ES-I3 (cell line): Measurements from ENCODE around the gene HK3.

Experiments used
- H3K36me3 ChIP-seq: 2 replicates; pipeline ENCODE4 v1.6.1; 2013; ENCODE audit warnings: mild to moderate bottlenecking, low read length, control low read depth, moderate library complexity; ENCODE audit not compliant: insufficient read depth
- H3K4me1 ChIP-seq: 2 replicates; pipeline ENCODE4 v1.6.1; 2013; ENCODE audit warnings: mild to moderate bottlenecking, control low read depth, low read length; ENCODE audit not compliant: insufficient read depth
- H3K9ac ChIP-seq: 2 replicates; pipeline ENCODE4 v1.6.1; 2013; ENCODE audit warnings: low read depth, mild to moderate bottlenecking, low read length, moderate library complexity
- H3K9me3 ChIP-seq: 2 replicates; pipeline ENCODE4 v1.6.1; 2013; ENCODE audit warnings: mild to moderate bottlenecking, low read length, moderate library complexity; ENCODE audit not compliant: control insufficient read depth, insufficient read depth

Gene HK3

GRCh38 chr5:176847726-176848290, 51.3 kb downstream of the HK3 start:
- Histone ChIP-seq H3K9me3 (no peaks in the 10 kb centered on the region), H3K36me3 (no peaks in the 10 kb centered on the region), H3K9ac (no peak overlapping the region), H3K4me1 (no peaks in the 10 kb centered on the region)

- no peak overlapping the region for H3K9ac ChIP-seq
- no peaks in the 10 kb centered on the region for H3K36me3 ChIP-seq
- H3K9me3 ChIP-seq, result no peaks in the 10 kb centered on the region
- no peaks in the 10 kb centered on the region for H3K4me1 ChIP-seq
Measured at GRCh38 chr5:176847148-176847547, 52.0 kb downstream of the HK3 start.

DNA sequence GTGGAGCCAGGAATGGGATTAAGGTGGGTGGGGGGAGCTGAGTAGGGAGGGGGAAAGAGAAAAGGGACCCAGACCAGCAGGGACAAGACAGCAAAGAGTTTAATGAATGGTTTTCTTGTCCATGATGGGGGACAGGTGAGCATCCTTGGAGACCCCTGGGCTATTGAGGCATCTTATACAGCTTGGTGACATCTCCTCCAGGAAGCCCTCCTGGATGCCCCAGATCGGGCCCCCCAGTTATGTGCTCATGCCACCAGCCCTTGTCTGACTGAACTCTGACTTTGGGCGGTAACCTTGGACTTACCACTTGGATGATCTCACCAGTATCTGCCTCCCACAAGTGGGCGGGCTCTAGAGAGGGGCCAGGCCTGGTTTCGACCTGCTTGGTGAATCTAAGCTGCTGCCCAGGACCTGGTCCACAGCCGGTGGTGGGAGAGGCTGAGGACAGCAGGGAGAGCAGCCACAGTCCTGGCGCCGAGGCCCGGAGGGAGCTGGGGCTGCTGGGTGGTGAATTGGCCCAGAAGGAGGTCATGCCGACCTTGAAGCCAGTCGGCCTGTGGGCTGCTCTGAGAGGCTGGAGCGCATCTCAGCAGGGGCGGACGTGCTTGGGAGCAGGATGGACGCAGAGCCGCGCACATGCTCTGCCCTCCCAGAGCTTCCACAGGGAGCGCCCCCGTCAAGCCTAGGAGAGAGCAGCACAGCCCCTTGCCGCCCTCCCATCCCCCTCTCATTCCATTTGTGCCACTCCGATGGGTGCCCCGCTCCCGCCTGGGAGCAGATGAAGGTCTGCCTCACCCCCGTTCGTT, 52.6 kb downstream of the HK3 start:
- H3K9me3 ChIP-seq, result no peaks in the 10 kb centered on the region
- no peaks in the 10 kb centered on the region for H3K36me3 ChIP-seq
- H3K9ac ChIP-seq, result no peak overlapping the region
- H3K4me1 ChIP-seq, result no peaks in the 10 kb centered on the region

DNA sequence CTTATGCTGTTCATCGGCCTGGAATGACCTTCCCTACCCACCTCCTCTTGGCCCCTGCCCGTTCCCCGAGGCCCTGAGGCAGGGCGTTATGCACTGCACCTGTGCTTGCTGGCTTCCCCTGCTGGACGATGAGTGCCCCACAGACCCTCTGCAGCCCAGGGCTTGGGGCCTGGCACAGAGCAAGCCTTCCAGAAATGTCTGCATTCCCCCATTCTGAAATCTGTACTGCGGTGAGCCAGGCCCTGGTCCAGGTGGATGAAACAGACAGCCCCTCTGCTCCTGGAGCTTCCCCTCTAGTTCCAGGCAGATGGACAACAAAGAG, 53.8 kb downstream of the HK3 start:
- H3K36me3 ChIP-seq, result no peaks in the 10 kb centered on the region
- no peak overlapping the region for H3K9ac ChIP-seq
- no peaks in the 10 kb centered on the region for H3K4me1 ChIP-seq
- H3K9me3 ChIP-seq, result no peaks in the 10 kb centered on the region

DNA sequence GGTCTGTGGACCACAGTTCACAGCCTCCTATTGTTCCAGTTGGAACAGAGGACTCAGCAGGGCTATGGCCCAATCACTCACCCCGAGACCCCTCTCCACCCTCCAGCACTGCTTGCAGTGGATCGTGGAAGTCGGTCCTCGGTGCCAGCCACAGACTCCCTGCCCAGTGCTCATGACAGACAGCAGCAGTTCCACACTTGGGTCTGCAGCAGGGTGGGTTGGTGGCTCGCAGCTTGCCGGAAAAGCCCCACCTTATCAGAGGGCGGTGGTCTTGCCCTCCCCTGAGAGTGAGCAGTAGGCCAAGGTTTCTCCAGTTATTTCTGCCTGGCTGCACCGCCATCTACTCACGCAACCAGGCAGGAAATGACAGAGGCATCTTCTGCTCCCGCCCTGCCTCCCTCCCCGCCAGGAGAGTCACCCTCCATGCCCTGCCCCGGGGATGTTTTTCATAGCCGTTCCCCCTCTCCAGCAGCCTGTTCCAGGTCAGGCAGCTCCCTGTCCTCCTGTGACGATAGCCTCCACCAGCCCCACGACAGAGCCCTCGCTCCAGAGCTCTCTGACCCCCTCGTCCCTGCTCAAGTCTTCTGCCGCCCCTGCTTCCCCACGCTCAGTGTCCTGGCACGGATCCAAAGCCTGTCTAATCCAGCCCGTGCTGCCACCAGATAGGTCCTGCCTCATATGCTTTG, 54.3 kb downstream of the HK3 start:
- Histone ChIP-seq H3K9ac (no peak overlapping the region), H3K4me1 (no peaks in the 10 kb centered on the region), H3K36me3 (no peaks in the 10 kb centered on the region), H3K9me3 (no peaks in the 10 kb centered on the region)

DNA sequence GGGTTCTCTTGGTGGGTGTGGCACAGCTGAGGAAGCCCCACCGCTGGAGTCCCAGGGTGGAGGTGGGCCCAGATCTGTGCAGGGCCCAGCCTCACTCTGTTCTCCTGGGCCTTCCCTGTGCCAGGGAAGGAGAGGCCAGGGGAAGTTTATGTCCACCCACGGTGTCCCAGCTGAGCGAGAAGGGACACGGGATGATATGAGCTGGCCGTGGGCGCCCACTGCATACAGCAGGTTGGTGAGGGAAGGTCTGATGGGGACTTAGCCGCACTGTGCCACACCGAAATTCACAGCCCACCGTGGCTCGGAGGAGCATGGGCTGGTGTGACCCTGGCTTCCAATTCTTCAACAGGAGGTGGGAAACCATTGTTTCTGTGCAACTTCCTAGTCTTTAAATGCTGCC, 54.9 kb downstream of the HK3 start:
- H3K9ac ChIP-seq, result no peak overlapping the region
- H3K9me3 ChIP-seq, result no peaks in the 10 kb centered on the region

DNA sequence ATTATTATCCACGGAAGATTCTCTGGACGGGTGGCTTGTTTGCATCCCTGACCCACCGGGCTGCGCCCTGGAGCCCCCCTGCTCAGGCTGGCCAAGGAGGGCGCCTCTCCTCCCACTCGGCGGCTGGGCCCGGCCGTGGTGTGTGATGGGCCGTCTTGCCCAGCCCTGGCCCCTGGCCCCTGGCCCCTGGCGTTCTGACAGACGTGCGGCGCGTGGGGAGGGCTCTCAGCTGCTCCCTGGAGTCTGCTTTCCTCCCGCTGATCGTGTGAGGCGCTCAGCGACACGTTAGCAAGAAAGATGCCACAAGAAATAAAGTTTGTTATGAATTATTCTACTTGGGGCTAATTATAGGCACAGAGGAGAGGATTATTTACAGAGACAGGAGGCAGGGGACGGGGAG, 55.5 kb downstream of the HK3 start:
- no peaks in the 10 kb centered on the region for H3K9me3 ChIP-seq
- no peaks in the 10 kb centered on the region for H3K36me3 ChIP-seq
- no peaks in the 10 kb centered on the region for H3K4me1 ChIP-seq
- no peak overlapping the region for H3K9ac ChIP-seq

More for the DNA sequence above, 54.9 kb downstream of the HK3 start:
- H3K4me1 ChIP-seq, result no peaks in the 10 kb centered on the region
- no peaks in the 10 kb centered on the region for H3K36me3 ChIP-seq

GRCh38 chr5:176837707-176838115, 61.4 kb downstream of the HK3 start:
- no peak overlapping the region for H3K9ac ChIP-seq
- no peaks in the 10 kb centered on the region for H3K9me3 ChIP-seq
- no peaks in the 10 kb centered on the region for H3K4me1 ChIP-seq
- H3K36me3 ChIP-seq, result no peaks in the 10 kb centered on the region

- Histone ChIP-seq H3K9ac (no peak overlapping the region), H3K36me3 (no peaks in the 10 kb centered on the region), H3K4me1 (no peaks in the 10 kb centered on the region), H3K9me3 (no peaks in the 10 kb centered on the region)
Measured at GRCh38 chr5:176836811-176837706, 62.1 kb downstream of the HK3 start.

DNA sequence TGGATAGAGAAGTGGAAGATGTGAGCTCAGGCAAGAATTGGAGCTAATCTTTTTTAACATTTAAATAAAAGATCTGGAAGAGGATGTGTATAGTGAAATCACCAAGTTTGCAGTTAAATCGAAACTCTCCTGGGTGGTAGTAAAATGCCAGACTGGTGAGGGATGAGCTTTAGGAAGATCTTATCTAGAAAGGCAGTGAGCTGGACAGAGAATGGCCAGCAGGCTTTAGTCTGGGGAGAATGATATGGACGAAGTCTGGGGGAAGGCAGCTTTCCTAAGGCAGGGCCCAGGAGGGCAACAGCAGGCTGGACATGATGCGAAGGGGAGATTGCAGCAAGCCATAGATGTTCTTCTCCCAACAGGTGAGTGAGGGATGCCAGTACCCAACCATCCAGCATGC, 63.2 kb downstream of the HK3 start:
- Histone ChIP-seq H3K4me1 (no peaks in the 10 kb centered on the region), H3K36me3 (no peaks in the 10 kb centered on the region), H3K9me3 (no peaks in the 10 kb centered on the region), H3K9ac (no peak overlapping the region)

DNA sequence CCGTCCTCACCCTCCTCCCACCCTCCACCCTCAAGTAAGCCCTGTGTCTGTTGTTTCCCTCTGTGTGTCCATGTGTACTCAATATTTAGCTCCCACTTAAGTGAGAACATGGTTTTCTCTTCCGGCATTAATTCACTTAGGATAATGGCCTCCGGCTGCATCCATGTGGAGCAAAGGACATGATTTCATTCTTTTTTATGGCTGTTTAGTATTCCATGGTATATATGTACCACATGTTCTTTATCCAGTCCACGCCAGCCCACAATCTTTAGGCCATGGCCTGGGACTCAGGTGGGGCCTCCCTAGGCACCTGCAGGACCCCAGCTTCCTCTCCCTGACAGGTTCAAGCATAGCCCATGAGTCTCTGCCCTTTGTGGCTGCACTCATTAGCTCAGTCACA, 65.9 kb downstream of the HK3 start:
- Histone ChIP-seq H3K4me1 (no peaks in the 10 kb centered on the region), H3K36me3 (no peaks in the 10 kb centered on the region), H3K9ac (no peak overlapping the region), H3K9me3 (no peaks in the 10 kb centered on the region)

DNA sequence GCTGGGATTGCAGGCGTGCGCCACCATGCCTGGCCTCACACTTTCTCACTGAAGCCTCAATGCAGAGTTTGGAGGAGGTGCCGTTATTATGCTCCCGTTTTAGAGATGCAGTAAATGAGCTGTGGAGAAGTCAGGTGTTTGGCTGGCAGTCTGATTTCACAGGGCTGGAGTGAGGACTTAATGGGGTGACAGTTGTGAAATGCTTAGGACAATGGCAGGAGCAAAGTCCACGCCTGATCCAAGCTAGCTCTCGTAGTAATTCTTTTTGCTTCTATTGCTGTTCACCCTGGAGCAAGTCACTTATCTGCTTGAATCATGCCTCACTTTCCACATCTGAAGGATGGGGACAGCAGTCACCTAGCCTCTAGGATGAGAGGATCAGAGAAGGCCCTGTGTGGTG, 67.0 kb downstream of the HK3 start:
- H3K9ac ChIP-seq, result no peak overlapping the region
- no peaks in the 10 kb centered on the region for H3K4me1 ChIP-seq
- no peaks in the 10 kb centered on the region for H3K9me3 ChIP-seq
- H3K36me3 ChIP-seq, result no peaks in the 10 kb centered on the region

DNA sequence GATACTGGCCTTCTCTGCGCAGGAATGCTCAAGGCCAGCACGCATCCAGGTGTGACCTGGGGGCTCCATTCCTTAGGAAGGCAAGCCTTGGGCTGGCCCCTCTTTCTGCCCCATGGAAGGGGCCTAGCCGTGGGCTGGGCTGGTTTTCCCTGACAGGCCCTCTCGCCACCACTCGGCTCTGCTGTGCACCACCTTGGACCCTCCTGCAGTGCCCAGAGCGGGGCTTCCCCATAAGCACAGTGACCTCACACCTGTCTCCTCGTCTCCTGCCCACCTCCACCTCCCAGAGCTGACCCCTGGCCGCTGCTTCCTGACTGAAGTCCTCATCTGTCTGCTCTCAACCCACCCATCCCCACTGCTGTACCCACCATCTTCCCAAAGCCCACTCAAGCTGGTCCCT, 67.7 kb downstream of the HK3 start:
- Histone ChIP-seq H3K9ac (no peak overlapping the region), H3K36me3 (no peaks in the 10 kb centered on the region), H3K9me3 (no peaks in the 10 kb centered on the region), H3K4me1 (no peaks in the 10 kb centered on the region)

DNA sequence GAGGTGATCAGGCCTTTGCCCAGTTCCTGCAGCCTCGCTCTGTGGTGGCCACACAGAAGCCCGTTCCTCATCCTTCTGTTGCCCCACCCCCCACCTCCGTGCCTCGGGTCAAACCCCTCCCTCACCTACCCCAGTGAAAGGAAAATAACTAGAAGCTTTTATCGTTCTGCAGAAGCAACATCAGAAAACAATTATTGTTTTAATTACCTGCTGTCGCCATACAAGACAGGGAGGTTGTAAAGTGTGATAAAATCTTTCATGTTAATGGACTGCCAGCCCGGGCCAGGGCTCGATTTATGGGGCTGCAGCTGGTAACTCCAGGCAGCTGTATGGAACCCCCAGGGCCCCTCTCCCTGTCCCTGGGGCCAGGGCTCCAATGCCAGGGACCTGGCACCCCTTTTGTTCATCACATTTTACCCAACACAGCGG, 68.1 kb downstream of the HK3 start:
- Histone ChIP-seq H3K4me1 (no peaks in the 10 kb centered on the region), H3K9me3 (no peaks in the 10 kb centered on the region), H3K9ac (no peak overlapping the region), H3K36me3 (no peaks in the 10 kb centered on the region)
